HepG2 (cell line): ENCODE data around the gene SIRT7. TPM values are rescaled to one million over a fixed set of nuclear protein-coding genes. Genes with fewer than 3 reads are reported as not detected.

Experiments used
- ASH2L ChIP-seq: fragments of 300-600, 200-600 bp; sonication (generic); IDR thresholded peaks from 2 replicates; pipeline ENCODE4 v1.7.0; 2017; ENCODE audit warnings: low read depth, mild to moderate bottlenecking, moderate library complexity, mixed read lengths, low read length; ENCODE audit not compliant: insufficient read length
- CENPT ChIP-seq: sonication (generic); formaldehyde crosslinking; IDR thresholded peaks from 2 replicates; pipeline ENCODE4 v1.8.0; 2022; ENCODE audit warnings: low read depth, mild to moderate bottlenecking, moderate library complexity, missing genetic modification reagents
- CHCHD3 ChIP-seq: sonication (generic); formaldehyde crosslinking; IDR thresholded peaks from 2 replicates; pipeline ENCODE4 v1.8.0; 2022; ENCODE audit warnings: mild to moderate bottlenecking, missing genetic modification reagents, moderate library complexity
- EP300 ChIP-seq, 3 experiments: sonication (generic) in 1 of 3; formaldehyde crosslinking in 1 of 3; IDR thresholded peaks; 2 replicates each; pipeline versions ENCODE4 v1.5.1 to v1.6.1; 2011 to 2020; ENCODE audit warnings: low read depth in 2 of 3, low read length in 2 of 3, borderline replicate concordance in 1 of 3, improper control_type of control experiment in 1 of 3, mild to moderate bottlenecking in 1 of 3, missing genetic modification reagents in 1 of 3, moderate library complexity in 1 of 3
- FLYWCH1 ChIP-seq: sonication (generic); formaldehyde crosslinking; IDR thresholded peaks from 2 replicates; pipeline ENCODE4 v1.8.1; 2023; ENCODE audit warnings: mild to moderate bottlenecking, missing genetic modification reagents
- HNRNPK ChIP-seq: fragments of 200-400 bp; formaldehyde crosslinking; IDR thresholded peaks from 2 replicates; pipeline ENCODE4 v1.6.1; 2018; ENCODE audit warnings: low read length, low read depth, moderate library complexity, mild to moderate bottlenecking; ENCODE audit not compliant: poor library complexity, severe bottlenecking
- IRF1 ChIP-seq: sonication (generic); formaldehyde crosslinking; IDR thresholded peaks from 2 replicates; pipeline ENCODE4 v1.4.0; 2020; ENCODE audit warnings: low read depth, mild to moderate bottlenecking, missing genetic modification reagents
- NFKB2 ChIP-seq: sonication (generic); formaldehyde crosslinking; IDR thresholded peaks from 2 replicates; pipeline ENCODE4 v1.4.0; 2020; ENCODE audit warnings: missing genetic modification reagents, borderline replicate concordance
- SP2 ChIP-seq: sonication (generic); formaldehyde crosslinking; IDR thresholded peaks from 2 replicates; pipeline ENCODE4 v1.5.1; 2020; ENCODE audit warnings: mild to moderate bottlenecking, missing genetic modification reagents
- TEF ChIP-seq: sonication (generic); formaldehyde crosslinking; IDR thresholded peaks from 2 replicates; pipeline ENCODE4 v1.5.0; 2020; ENCODE audit warnings: missing genetic modification reagents
- TFDP1 ChIP-seq: IDR thresholded peaks from 2 replicates; pipeline ENCODE4 v1.6.1; 2016; ENCODE audit warnings: missing compliant biosample characterization, missing genetic modification reagents, borderline replicate concordance
- USF2 ChIP-seq, 2 experiments: sonication (generic) in 1 of 2; formaldehyde crosslinking in 1 of 2; IDR thresholded peaks; 2 replicates each; pipeline versions ENCODE4 v1.5.1 to v1.6.1; 2011 to 2020; ENCODE audit warnings: borderline replicate concordance in 1 of 2, low read depth in 1 of 2, low read length in 1 of 2, mild to moderate bottlenecking in 1 of 2, missing genetic modification reagents in 1 of 2, moderate library complexity in 1 of 2
- ZFYVE20 ChIP-seq: sonication (generic); formaldehyde crosslinking; IDR thresholded peaks from 2 replicates; pipeline ENCODE4 v1.8.0; 2023; ENCODE audit warnings: low read depth, mild to moderate bottlenecking, moderate library complexity, missing genetic modification reagents, borderline replicate concordance
- ZNF513 ChIP-seq: sonication (generic); formaldehyde crosslinking; conservative IDR thresholded peaks from 2 replicates; pipeline ENCODE4 v1.5.0; 2020; ENCODE audit warnings: missing genetic modification reagents
- ZNF563 ChIP-seq: sonication (generic); formaldehyde crosslinking; IDR thresholded peaks from 2 replicates; pipeline ENCODE4 v1.8.0; 2022; ENCODE audit warnings: mild to moderate bottlenecking, moderate library complexity, missing genetic modification reagents
- ZNF713 ChIP-seq: sonication (generic); formaldehyde crosslinking; IDR thresholded peaks from 2 replicates; pipeline ENCODE4 v1.4.0; 2020; ENCODE audit warnings: mild to moderate bottlenecking, missing genetic modification reagents
- ZNF724P ChIP-seq: sonication (generic); formaldehyde crosslinking; IDR thresholded peaks from 2 replicates; pipeline ENCODE4 v1.8.0; 2022; ENCODE audit warnings: missing genetic modification reagents, borderline replicate concordance
- ZNF747 ChIP-seq: sonication (generic); formaldehyde crosslinking; IDR thresholded peaks from 2 replicates; pipeline ENCODE4 v1.8.1; 2023; ENCODE audit warnings: missing genetic modification reagents, mild to moderate bottlenecking, borderline replicate concordance
- ZNF781 ChIP-seq: sonication (generic); formaldehyde crosslinking; IDR thresholded peaks from 2 replicates; pipeline ENCODE4 v1.5.1; 2020; ENCODE audit warnings: borderline replicate concordance, mild to moderate bottlenecking, missing genetic modification reagents; ENCODE audit errors: not compliant biosample characterization
- polyA plus RNA-seq, 8 experiments: library from polyadenylated mRNA; depleted of rRNA in 3 of 8; stranded (reverse) in 7 of 8; unstranded in 1 of 8; fragments of >200 nt; fragmentation: Illumina TruSeq in 4 of 8; extraction: Trizol in 4 of 8; gene quantifications; 2 replicates each; pipeline versions ENCODE4 v1.2.1 to v1.2.3, GENCODE V29; 2011 to 2016; ENCODE audit warnings: low read depth in 4 of 8, missing spikeins in 1 of 8, mixed read lengths in 1 of 8; ENCODE audit not compliant: insufficient read depth in 1 of 8
- total RNA-seq, 5 experiments: library from RNA; depleted of rRNA; stranded (reverse); fragments of >200 nt; fragmentation: Illumina TruSeq; extraction: Trizol; gene quantifications; 2 replicates each; pipeline ENCODE4 v1.2.3, GENCODE V29; 2016; ENCODE audit warnings: low read depth in 1 of 5

The SIRT7 gene
- total and polyA plus RNA-seq, 2 of the 13 experiments (the other 11 are each of a cell fraction or from before 2014, with no cell fraction given) = 8.3 to 24.8 TPM

GRCh38 chr17:81959362-81960129 is 41.6 kb upstream of the SIRT7 start (continued):
- TF ChIP-seq HNRNPK = peak; percentile 10
- no peak for TF ChIP-seq IRF1 (CRISPR knock-in tag)
- TF ChIP-seq ZNF747 = 0 out of 2 replicates have a peak, but pooled peaks have one; percentile 53
- peak; percentile 27; the same call in 1 of the 2 replicates for TF ChIP-seq CHCHD3
- TF ChIP-seq ASH2L = peak; percentile 64
- no peak for TF ChIP-seq ZFYVE20 (CRISPR knock-in tag)
- peak; percentile 69; the same call in 1 of the 2 replicates for TF ChIP-seq ZNF713 (CRISPR knock-in tag)
- peak; percentile 74; the same call in 1 of the 2 replicates for TF ChIP-seq TFDP1 (CRISPR knock-in tag)
- TF ChIP-seq CENPT = peak; percentile 90; the same call in 1 of the 2 replicates
- peak; percentile 34; the same call in 1 of the 2 replicates for TF ChIP-seq ZNF724P (CRISPR knock-in tag)
- TF ChIP-seq ZNF513 (CRISPR knock-in tag) = 0 out of 2 replicates have a peak, but pooled peaks have one; percentile 27
- TF ChIP-seq USF2 (IDR thresholded peaks at IDR 0.05; ENCODE audit: low read depth, low read length) = no peak
- no peak for TF ChIP-seq USF2 (CRISPR knock-in tag; IDR thresholded peaks at IDR 0.05; ENCODE audit: borderline replicate concordance)
- 0 out of 2 replicates have a peak, but pooled peaks have one; percentile 4 for TF ChIP-seq FLYWCH1 (CRISPR knock-in tag)
- peak in 1 of 2 experiments; percentile 5; a peak in 1 of 4 replicates for TF ChIP-seq EP300 (IDR thresholded peaks at IDR 0.05; ENCODE audit: low read depth in 2 of 2, low read length in 2 of 2)
- no peak for TF ChIP-seq EP300 (CRISPR knock-in tag; IDR thresholded peaks at IDR 0.05; ENCODE audit: borderline replicate concordance)
- TF ChIP-seq NFKB2 (CRISPR knock-in tag) = 0 out of 2 replicates have a peak, but pooled peaks have one; percentile 20
- 0 out of 2 replicates have a peak, but pooled peaks have one; percentile 1 for TF ChIP-seq TEF (CRISPR knock-in tag)
- no peak for TF ChIP-seq ZNF781 (CRISPR knock-in tag)
- TF ChIP-seq SP2 (CRISPR knock-in tag) = 0 out of 2 replicates have a peak, but pooled peaks have one; percentile 13
- peak; percentile 72; the same call in 1 of the 2 replicates for TF ChIP-seq ZNF563
